BLaER1 treated with 17β-estradiol and CSF1 and Interleukin-3, amounts not matched to agents 10 nM and 100 nM (cell line): ENCODE data around the gene PTPRD.

ENCODE experiments used
- H3K27ac ChIP-seq, 11 experiments: shearing (Covaris generic); formaldehyde crosslinking; 2 replicates each; pipeline ENCODE4 v1.8.1; 2022
- H3K27me3 ChIP-seq, 11 experiments: shearing (Covaris generic); formaldehyde crosslinking; 2 replicates each; pipeline ENCODE4 v1.8.1; 2022
- H3K36me3 ChIP-seq, 11 experiments: shearing (Covaris generic); formaldehyde crosslinking; 2 replicates each; pipeline ENCODE4 v1.8.1; 2022
- H3K4me1 ChIP-seq, 10 experiments: shearing (Covaris generic); formaldehyde crosslinking; 2 replicates each; pipeline ENCODE4 v1.8.1; 2022
- H3K4me2 ChIP-seq, 11 experiments: shearing (Covaris generic); formaldehyde crosslinking; 2 replicates each; pipeline ENCODE4 v1.8.1; 2022
- H3K4me3 ChIP-seq, 10 experiments: shearing (Covaris generic); formaldehyde crosslinking; 2 replicates each; pipeline ENCODE4 v1.8.1; 2022
- H3K9ac ChIP-seq, 11 experiments: shearing (Covaris generic); formaldehyde crosslinking; 2 replicates each; pipeline ENCODE4 v1.8.1; 2022
- H3K9me3 ChIP-seq, 11 experiments: shearing (Covaris generic); formaldehyde crosslinking; replicated peaks in 1 of 11; 2 replicates each; pipeline ENCODE4 v1.8.1; 2022
- H4K20me1 ChIP-seq, 11 experiments: shearing (Covaris generic); formaldehyde crosslinking; 2 replicates each; pipeline ENCODE4 v1.8.1; 2022
- Cebpa-rat ChIP-seq, 11 experiments: shearing (Covaris generic); IDR thresholded peaks; 2 replicates each; pipeline ENCODE4 v1.8.1; 2022

The PTPRD gene

DNA sequence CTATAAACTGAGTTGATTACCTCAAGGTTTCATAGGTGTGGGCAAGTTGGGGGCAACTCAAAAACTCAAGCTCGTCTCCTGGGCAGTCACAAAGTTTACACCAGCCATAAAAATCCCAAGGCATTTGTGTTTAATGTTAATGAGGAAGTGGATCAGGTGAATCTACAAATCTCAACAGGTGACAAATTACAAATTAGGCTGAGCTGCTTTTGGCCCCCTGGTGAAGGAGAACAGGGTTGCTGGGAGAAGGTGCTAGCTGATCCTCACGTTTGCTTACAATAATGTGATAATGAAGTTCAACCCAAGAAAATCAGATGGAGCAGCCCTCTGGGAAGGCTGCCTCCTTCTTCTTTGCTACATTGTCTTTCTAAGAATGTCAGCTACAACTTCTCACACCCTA lies 2324.8 kb downstream of the PTPRD start:
- H3K27ac ChIP-seq: no peak overlapping the region
- no peaks in the 10 kb centered on the region for H4K20me1 ChIP-seq
- H3K9ac ChIP-seq: no peak overlapping the region
- H3K9me3 ChIP-seq: no peaks in the 10 kb centered on the region
- no peak overlapping the region for H3K4me2 ChIP-seq
- no peaks in the 10 kb centered on the region for H3K27me3 ChIP-seq
- H3K4me1 ChIP-seq: peaks cover 0 to 10% (median 0%) of the 10 kb centered on the region in 10 experiments; a peak in 3 of 20 replicates
- no peak overlapping the region for H3K4me3 ChIP-seq
- no peak for TF ChIP-seq Cebpa-rat (IDR thresholded peaks at IDR 0.05)
- no peaks in the 10 kb centered on the region for H3K36me3 ChIP-seq

GRCh38 chr9:8287501-8287900 lies 2325.3 kb downstream of the PTPRD start:
- H3K4me3 ChIP-seq: no peak overlapping the region
- H3K4me1 ChIP-seq: peaks cover 0 to 10% (median 0%) of the 10 kb centered on the region in 10 experiments; a peak in 3 of 20 replicates
- H3K36me3 ChIP-seq: no peaks in the 10 kb centered on the region
- no peak overlapping the region for H3K4me2 ChIP-seq
- H3K9ac ChIP-seq: no peak overlapping the region
- no peak for TF ChIP-seq Cebpa-rat (IDR thresholded peaks at IDR 0.05)
- no peak overlapping the region for H3K27ac ChIP-seq
- no peaks in the 10 kb centered on the region for H3K9me3 ChIP-seq
- no peaks in the 10 kb centered on the region for H4K20me1 ChIP-seq
- H3K27me3 ChIP-seq: no peaks in the 10 kb centered on the region

GRCh38 chr9:8284884-8285283 lies 2327.9 kb downstream of the PTPRD start:
- Histone ChIP-seq H3K4me3 (no peak overlapping the region), H3K27ac (no peak overlapping the region)
- TF ChIP-seq Cebpa-rat (IDR thresholded peaks at IDR 0.05): no peak

DNA sequence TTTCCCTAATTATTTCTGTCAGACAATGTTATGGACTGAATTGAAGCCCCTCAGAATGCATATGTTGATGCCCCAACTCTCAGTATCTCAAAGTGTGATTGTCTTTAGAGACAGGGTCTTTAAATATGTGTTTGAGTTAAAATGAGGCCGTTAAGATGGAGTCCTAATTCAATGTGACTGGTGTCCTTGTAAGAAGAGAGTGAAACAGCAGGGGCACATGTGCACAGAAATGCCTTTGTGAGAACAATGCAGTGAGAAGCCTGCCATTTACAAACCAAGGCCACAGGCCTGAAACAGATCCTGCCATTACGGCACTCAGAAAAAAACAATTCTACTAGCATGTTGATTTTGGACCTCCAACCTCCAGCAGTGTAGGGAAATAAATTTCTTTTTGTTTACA lies 2330.3 kb downstream of the PTPRD start:
- peaks cover 0 to 10% (median 0%) of the 10 kb centered on the region in 10 experiments; a peak in 3 of 20 replicates for H3K4me1 ChIP-seq
- TF ChIP-seq Cebpa-rat (IDR thresholded peaks at IDR 0.05): no peak
- no peak overlapping the region for H3K4me3 ChIP-seq
- no peaks in the 10 kb centered on the region for H3K36me3 ChIP-seq
- H4K20me1 ChIP-seq: no peaks in the 10 kb centered on the region
- no peaks in the 10 kb centered on the region for H3K27me3 ChIP-seq
- H3K4me2 ChIP-seq: no peak overlapping the region
- no peaks in the 10 kb centered on the region for H3K9me3 ChIP-seq
- no peak overlapping the region for H3K9ac ChIP-seq
- no peak overlapping the region for H3K27ac ChIP-seq

More at GRCh38 chr9:8284884-8285283, 2327.9 kb downstream of the PTPRD start:
- Histone ChIP-seq H3K9ac (no peak overlapping the region), H4K20me1 (no peaks in the 10 kb centered on the region), H3K27me3 (no peaks in the 10 kb centered on the region), H3K4me2 (no peak overlapping the region), H3K4me1 (peaks cover 0 to 10% (median 0%) of the 10 kb centered on the region in 10 experiments; a peak in 3 of 20 replicates), H3K36me3 (no peaks in the 10 kb centered on the region), H3K9me3 (no peaks in the 10 kb centered on the region)

- no peaks in the 10 kb centered on the region for H3K4me1 ChIP-seq
- H3K4me3 ChIP-seq: no peak overlapping the region
- H4K20me1 ChIP-seq: no peaks in the 10 kb centered on the region
- no peak overlapping the region for H3K4me2 ChIP-seq
- peaks cover 7 to 14% (median 11%) of the 10 kb centered on the region in 11 experiments for H3K9me3 ChIP-seq
- H3K27ac ChIP-seq: no peak overlapping the region
- no peak for TF ChIP-seq Cebpa-rat (IDR thresholded peaks at IDR 0.05)
- H3K9ac ChIP-seq: no peak overlapping the region
- H3K36me3 ChIP-seq: no peaks in the 10 kb centered on the region; a peak in 1 of 22 replicates
- no peaks in the 10 kb centered on the region for H3K27me3 ChIP-seq
Observed at GRCh38 chr9:8280811-8281210, 2332.0 kb downstream of the PTPRD start.

DNA sequence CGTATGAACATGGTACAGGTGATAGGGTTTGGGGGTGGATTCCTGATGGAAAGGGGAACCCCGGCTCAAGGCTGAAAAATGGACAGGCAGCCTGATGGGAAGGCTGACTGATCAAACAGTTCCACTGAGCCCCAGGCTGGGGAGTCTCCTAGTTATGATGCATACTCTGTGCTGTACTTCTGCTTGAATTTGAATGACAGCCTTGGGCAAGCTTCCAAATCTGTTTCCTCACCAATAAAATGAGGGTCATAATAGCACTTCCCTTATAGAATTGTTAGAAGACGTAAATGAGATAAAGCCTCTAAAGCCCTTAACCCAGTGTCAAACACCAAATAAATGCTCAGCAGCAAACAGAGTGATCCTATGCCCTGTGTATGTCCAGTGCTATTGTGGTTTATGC lies 2334.8 kb downstream of the PTPRD start:
- Histone ChIP-seq H3K27ac (no peak overlapping the region), H3K4me3 (no peak overlapping the region), H3K36me3 (no peaks in the 10 kb centered on the region; a peak in 1 of 22 replicates), H3K4me2 (no peak overlapping the region), H3K9ac (no peak overlapping the region), H3K4me1 (no peaks in the 10 kb centered on the region), H4K20me1 (no peaks in the 10 kb centered on the region), H3K9me3 (peaks cover 15 to 25% (median 19%) of the 10 kb centered on the region in 11 experiments), H3K27me3 (no peaks in the 10 kb centered on the region)
- TF ChIP-seq Cebpa-rat (IDR thresholded peaks at IDR 0.05): no peak

DNA sequence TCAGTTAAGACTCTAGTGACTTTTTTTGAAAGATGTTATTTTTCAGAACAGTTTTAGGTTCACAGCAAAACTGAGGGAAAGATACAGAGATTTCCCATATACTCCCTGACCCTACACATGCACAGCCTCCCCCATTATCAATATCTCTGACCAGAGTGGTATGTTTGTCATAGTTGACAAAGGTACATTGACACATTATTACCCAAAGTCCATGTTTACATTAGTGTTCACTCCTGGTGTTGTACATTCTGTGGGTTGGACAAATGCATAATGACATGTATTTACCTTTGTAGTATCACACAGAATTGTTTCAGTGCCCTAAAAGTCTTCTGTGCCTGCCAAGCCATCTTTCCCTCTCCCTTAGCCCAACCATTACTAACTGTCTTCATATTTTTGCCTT lies 2342.6 kb downstream of the PTPRD start:
- Histone ChIP-seq H3K4me1 (no peaks in the 10 kb centered on the region), H3K27ac (no peak overlapping the region), H3K4me2 (no peak overlapping the region), H3K9me3 (peaks cover under 1 to 6% (median 2%) of the 10 kb centered on the region in 11 experiments; a peak in 19 of 22 replicates), H3K9ac (no peak overlapping the region), H3K27me3 (no peaks in the 10 kb centered on the region), H3K4me3 (no peak overlapping the region), H3K36me3 (no peaks in the 10 kb centered on the region), H4K20me1 (no peaks in the 10 kb centered on the region)
- TF ChIP-seq Cebpa-rat (IDR thresholded peaks at IDR 0.05): no peak

- Histone ChIP-seq H3K36me3 (no peaks in the 10 kb centered on the region), H3K9ac (no peak overlapping the region), H3K27ac (no peak overlapping the region), H3K27me3 (no peaks in the 10 kb centered on the region), H3K9me3 (no peaks in the 10 kb centered on the region), H3K4me1 (no peaks in the 10 kb centered on the region), H3K4me3 (no peak overlapping the region), H4K20me1 (no peaks in the 10 kb centered on the region), H3K4me2 (no peak overlapping the region)
- TF ChIP-seq Cebpa-rat (IDR thresholded peaks at IDR 0.05): no peak
Observed at GRCh38 chr9:8268881-8269280, 2343.9 kb downstream of the PTPRD start.

GRCh38 chr9:8268216-8268878 lies 2344.5 kb downstream of the PTPRD start:
- no peaks in the 10 kb centered on the region for H3K9me3 ChIP-seq
- no peak overlapping the region for H3K4me3 ChIP-seq
- TF ChIP-seq Cebpa-rat (IDR thresholded peaks at IDR 0.05): no peak
- H3K4me1 ChIP-seq: no peaks in the 10 kb centered on the region
- H3K4me2 ChIP-seq: no peak overlapping the region
- no peaks in the 10 kb centered on the region for H3K36me3 ChIP-seq
- no peaks in the 10 kb centered on the region for H3K27me3 ChIP-seq
- H3K9ac ChIP-seq: no peak overlapping the region
- H4K20me1 ChIP-seq: no peaks in the 10 kb centered on the region
- no peak overlapping the region for H3K27ac ChIP-seq

GRCh38 chr9:8267636-8268035 lies 2345.2 kb downstream of the PTPRD start:
- Histone ChIP-seq H3K9me3 (no peaks in the 10 kb centered on the region), H3K4me2 (no peak overlapping the region)

More at GRCh38 chr9:8267636-8268035, 2345.2 kb downstream of the PTPRD start:
- no peak for TF ChIP-seq Cebpa-rat (IDR thresholded peaks at IDR 0.05)
- H3K4me1 ChIP-seq: no peaks in the 10 kb centered on the region
- no peak overlapping the region for H3K27ac ChIP-seq
- no peaks in the 10 kb centered on the region for H4K20me1 ChIP-seq
- no peak overlapping the region for H3K9ac ChIP-seq
- no peaks in the 10 kb centered on the region for H3K27me3 ChIP-seq
- H3K4me3 ChIP-seq: no peak overlapping the region
- H3K36me3 ChIP-seq: no peaks in the 10 kb centered on the region
